Liver (tissue), 9 donors: ENCODE measurements around the gene YWHAE. TPM values are rescaled to one million over a fixed set of nuclear protein-coding genes. Genes with fewer than 3 reads are reported as not detected.
"Not testable (repeated sequence)": the region's sequence is repeated elsewhere in the genome, so short reads cannot be mapped to it uniquely, and the experiment has no call there.

Source experiments
- DNase-seq: peaks from one replicate; pipeline ENCODE4 v3.0.0-alpha.2; 2017; ENCODE audit warnings: low spot score
- H3K27ac ChIP-seq, 2 donors: one replicate each; pipeline ENCODE4 v1.7.0; 2013; ENCODE audit warnings: inconsistent platforms in 2 of 2, low read length in 2 of 2, control low read depth in 1 of 2, low read depth in 1 of 2, mild to moderate bottlenecking in 1 of 2
- H3K27me3 ChIP-seq, 4 donors: one replicate each; pipeline versions ENCODE4 v1.6.1 to v1.7.0; 2013; ENCODE audit warnings: low read length in 3 of 4, inconsistent platforms in 1 of 4, mild to moderate bottlenecking in 1 of 4, moderate library complexity in 1 of 4; ENCODE audit not compliant: control insufficient read depth in 4 of 4, insufficient read depth in 4 of 4
- H3K36me3 ChIP-seq, 4 donors: one replicate each; pipeline versions ENCODE4 v1.6.1 to v1.7.0; 2013; ENCODE audit warnings: low read length in 3 of 4, mild to moderate bottlenecking in 3 of 4, low read depth in 1 of 4, moderate library complexity in 1 of 4; ENCODE audit not compliant: control insufficient read depth in 4 of 4, insufficient read depth in 3 of 4
- H3K4me1 ChIP-seq, 4 donors: one replicate each; pipeline versions ENCODE4 v1.6.1 to v1.7.0; 2013; ENCODE audit warnings: low read length in 3 of 4, mild to moderate bottlenecking in 3 of 4, moderate library complexity in 1 of 4; ENCODE audit not compliant: control insufficient read depth in 4 of 4, insufficient read depth in 4 of 4
- H3K4me3 ChIP-seq, 3 donors: one replicate each; pipeline versions ENCODE4 v1.6.1 to v1.7.0; 2013; ENCODE audit warnings: low read length in 3 of 3, control low read depth in 1 of 3, low read depth in 1 of 3, mild to moderate bottlenecking in 1 of 3
- H3K9ac ChIP-seq, 2 donors: one replicate each; pipeline ENCODE4 v1.7.0; 2013; ENCODE audit warnings: low read length in 2 of 2, mild to moderate bottlenecking in 2 of 2, moderate library complexity in 2 of 2, control low read depth in 1 of 2, low read depth in 1 of 2
- H3K9me3 ChIP-seq, 4 donors: one replicate each; pipeline versions ENCODE4 v1.6.1 to v1.7.0; 2013; ENCODE audit warnings: low read length in 3 of 4; ENCODE audit not compliant: control insufficient read depth in 4 of 4
- ATF3 ChIP-seq: IDR thresholded peaks from 2 replicates; pipeline ENCODE4 v1.6.1; 2016; ENCODE audit warnings: antibody characterized with exemption
- FOXA1 ChIP-seq: IDR thresholded peaks from 2 replicates; pipeline ENCODE4 v1.6.1; 2016; ENCODE audit warnings: antibody characterized with exemption
- FOXA2 ChIP-seq: IDR thresholded peaks from 2 replicates; pipeline ENCODE4 v1.6.1; 2016; ENCODE audit warnings: antibody characterized with exemption
- GABPA ChIP-seq, 2 donors: IDR thresholded peaks in 1 of 2; conservative IDR thresholded peaks in 1 of 2; 2 replicates each; pipeline ENCODE4 v1.6.1; 2016; ENCODE audit warnings: antibody characterized with exemption in 2 of 2, mild to moderate bottlenecking in 1 of 2, moderate library complexity in 1 of 2
- HNF4A ChIP-seq, 2 donors: conservative IDR thresholded peaks; 2 replicates each; pipeline ENCODE4 v1.6.1; 2016; ENCODE audit warnings: antibody characterized with exemption in 2 of 2, mild to moderate bottlenecking in 2 of 2
- JUND ChIP-seq, 2 donors: IDR thresholded peaks; 2 replicates each; pipeline ENCODE4 v1.6.1; 2016; ENCODE audit warnings: antibody characterized with exemption in 2 of 2
- MAX ChIP-seq: IDR thresholded peaks from 2 replicates; pipeline ENCODE4 v1.6.1; 2016; ENCODE audit warnings: antibody characterized with exemption
- NR2F2 ChIP-seq: IDR thresholded peaks from 2 replicates; pipeline ENCODE4 v1.6.1; 2016; ENCODE audit warnings: antibody characterized with exemption
- REST ChIP-seq: IDR thresholded peaks from 2 replicates; pipeline ENCODE4 v1.6.1; 2016; ENCODE audit warnings: antibody characterized with exemption, mild to moderate bottlenecking
- SP1 ChIP-seq: IDR thresholded peaks from 2 replicates; pipeline ENCODE4 v1.6.1; 2018; ENCODE audit warnings: antibody characterized with exemption, mild to moderate bottlenecking
- TAF1 ChIP-seq: conservative IDR thresholded peaks from 2 replicates; pipeline ENCODE4 v1.6.1; 2016; ENCODE audit warnings: antibody characterized with exemption, mild to moderate bottlenecking
- YY1 ChIP-seq: IDR thresholded peaks from 2 replicates; pipeline ENCODE4 v1.6.1; 2016; ENCODE audit warnings: antibody characterized with exemption, mild to moderate bottlenecking
- ZBTB33 ChIP-seq: IDR thresholded peaks from 2 replicates; pipeline ENCODE4 v1.6.1; 2016; ENCODE audit warnings: antibody characterized with exemption
- WGBS: extraction: QIAGEN DNeasy Blood & Tissue Kit; methylation state at CpG from one replicate; pipeline ENCODE4 v1.1.7; 2013; 5-methylcytosine and 5-hydroxymethylcytosine counted together
- polyA plus RNA-seq, 2 donors: library from polyadenylated mRNA; stranded (reverse) in 1 of 2; unstranded in 1 of 2; fragments of 200-250 nt in 1 of 2; fragments of >200 nt in 1 of 2; fragmentation: Nextera tagmentation in 1 of 2; extraction: Ambion mirVana in 1 of 2; gene quantifications; one replicate each; pipeline versions ENCODE4 v1.2.1 to v1.2.3, GENCODE V29; 2013 to 2015
- total RNA-seq, 2 donors: library from RNA; depleted of rRNA; stranded (reverse); fragments of >200 nt; gene quantifications; one replicate each; pipeline ENCODE4 v1.2.3, GENCODE V29; 2014
- donor health status: healthy.
- donor health status: healthy.
- donor health status: healthy.
- donor health status: healthy.
- donor health status: healthy.

YWHAE gene
- total and polyA plus RNA-seq, 4 donors: 173 to 288 (median 202) TPM

- Histone ChIP-seq H3K27ac (no peak overlapping the region), H3K4me1 (peaks cover 11 to 61% (median 55%) of the 10 kb centered on the region in 4 donors), H3K36me3 (no peaks in the 10 kb centered on the region), H3K9ac (no peak overlapping the region), H3K9me3 (no peaks in the 10 kb centered on the region), H3K4me3 (no peak overlapping the region), H3K27me3 (no peaks in the 10 kb centered on the region)
- no peak for DNase-seq
- 89% methylated on average over 11 of the region's 11 CpGs for WGBS
- no peak for TF ChIP-seq ZBTB33
- TF ChIP-seq SP1: no peak
- no peak for TF ChIP-seq TAF1
- TF ChIP-seq JUND (IDR thresholded peaks at IDR 0.05): no peak
- no peak for TF ChIP-seq REST
- no peak for TF ChIP-seq FOXA1
- TF ChIP-seq YY1: no peak
- no peak for TF ChIP-seq ATF3
- no peak for TF ChIP-seq MAX
- no peak for TF ChIP-seq GABPA (IDR thresholded peaks at IDR 0.05 in 1 of 2, conservative IDR thresholded peaks at IDR 0.05 in 1 of 2)
- no peak for TF ChIP-seq FOXA2
- TF ChIP-seq NR2F2: no peak
- no peak for TF ChIP-seq HNF4A (conservative IDR thresholded peaks at IDR 0.05)
Observed at GRCh38 chr17:1379208-1379929, 20.7 kb downstream of the YWHAE start.

GRCh38 chr17:1378476-1378860 lies 21.6 kb downstream of the YWHAE start:
- H3K27ac ChIP-seq, H3K9ac ChIP-seq, H3K36me3 ChIP-seq, H3K9me3 ChIP-seq, H3K4me3 ChIP-seq, H3K27me3 ChIP-seq, DNase-seq: not testable (repeated sequence)
- WGBS: 83% methylated on average over 10 of the region's 10 CpGs
- peaks cover 14 to 64% (median 61%) of the 10 kb centered on the region in 4 donors for H3K4me1 ChIP-seq
